SK-N-SH (cell line): ENCODE measurements around the gene PAPSS2.

Experiments
- JUND ChIP-seq: IDR thresholded peaks from 2 replicates; pipeline ENCODE4 v1.4.0; 2012
- TCF12 ChIP-seq: IDR thresholded peaks from 2 replicates; pipeline ENCODE4 v1.4.0; 2012
- TF ChIP-seq, protein P1 (sequence below): IDR thresholded peaks from 2 replicates; pipeline ENCODE4 v1.4.0; 2012; ENCODE audit warnings: low read depth

DNA sequence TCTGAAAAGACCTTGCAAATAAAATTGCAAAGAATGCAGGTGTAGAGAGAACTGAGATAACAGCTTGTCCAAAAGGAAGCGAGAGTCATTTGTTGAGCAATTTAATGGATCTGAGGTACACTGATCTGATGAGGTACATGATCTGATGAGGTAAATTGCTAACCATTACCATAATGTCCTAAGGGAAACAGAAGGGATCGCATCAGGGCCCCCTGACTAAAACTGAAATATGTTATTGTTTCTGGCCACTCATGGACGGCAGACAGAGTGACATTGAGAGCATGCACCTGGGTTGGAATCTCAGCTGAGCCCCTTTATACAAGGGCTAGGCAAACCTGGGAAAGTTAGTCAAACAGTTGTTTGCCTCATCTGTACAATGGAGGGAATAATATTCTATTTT, 15.8 kb upstream of the PAPSS2 start:
- TF ChIP-seq, protein P1, sequence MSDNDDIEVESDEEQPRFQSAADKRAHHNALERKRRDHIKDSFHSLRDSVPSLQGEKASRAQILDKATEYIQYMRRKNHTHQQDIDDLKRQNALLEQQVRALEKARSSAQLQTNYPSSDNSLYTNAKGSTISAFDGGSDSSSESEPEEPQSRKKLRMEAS: no peak
- no peak for TF ChIP-seq JUND
- TF ChIP-seq TCF12: no peak
